Neutrophil (primary cell): ENCODE data around the gene ENO4.

ENCODE experiments used
- H3K27ac ChIP-seq: fragments of 200-600 bp; sonication (generic); 2 replicates; pipeline ENCODE4 v1.5.1; 2016; ENCODE audit warnings: mild to moderate bottlenecking, moderate library complexity
- H3K27me3 ChIP-seq: fragments of 200-600 bp; sonication (generic); 2 replicates; pipeline ENCODE4 v1.6.0; 2016; ENCODE audit warnings: mild to moderate bottlenecking
- H3K36me3 ChIP-seq: fragments of 200-600 bp; sonication (generic); 2 replicates; pipeline ENCODE4 v1.5.1; 2017
- H3K4me1 ChIP-seq, 2 experiments: fragments of 200-600 bp in 1 of 2; sonication (generic) in 1 of 2; 1 replicate in 1 of 2; 2 replicates in 1 of 2; pipeline versions ENCODE4 v1.5.1 to v1.6.1; 2013 to 2016; ENCODE audit warnings: low read depth in 1 of 2, low read length in 1 of 2, mild to moderate bottlenecking in 1 of 2, moderate library complexity in 1 of 2; ENCODE audit not compliant: control insufficient read depth in 1 of 2, insufficient read depth in 1 of 2
- H3K4me3 ChIP-seq, 2 experiments: fragments of 200-600 bp in 1 of 2; sonication (generic) in 1 of 2; 1 replicate in 1 of 2; 2 replicates in 1 of 2; pipeline ENCODE4 v1.5.1; 2013 to 2016; ENCODE audit warnings: low read depth in 1 of 2, low read length in 1 of 2, mild to moderate bottlenecking in 1 of 2, moderate library complexity in 1 of 2
- H3K9me3 ChIP-seq: fragments of 200-600 bp; sonication (generic); 2 replicates; pipeline ENCODE4 v1.5.1; 2016
- TF ChIP-seq, protein P1 (sequence below): fragments of 200-600 bp; sonication (generic); IDR thresholded peaks from 2 replicates; pipeline ENCODE4 v1.5.1; 2016; ENCODE audit warnings: antibody characterized with exemption

ENO4 gene

DNA sequence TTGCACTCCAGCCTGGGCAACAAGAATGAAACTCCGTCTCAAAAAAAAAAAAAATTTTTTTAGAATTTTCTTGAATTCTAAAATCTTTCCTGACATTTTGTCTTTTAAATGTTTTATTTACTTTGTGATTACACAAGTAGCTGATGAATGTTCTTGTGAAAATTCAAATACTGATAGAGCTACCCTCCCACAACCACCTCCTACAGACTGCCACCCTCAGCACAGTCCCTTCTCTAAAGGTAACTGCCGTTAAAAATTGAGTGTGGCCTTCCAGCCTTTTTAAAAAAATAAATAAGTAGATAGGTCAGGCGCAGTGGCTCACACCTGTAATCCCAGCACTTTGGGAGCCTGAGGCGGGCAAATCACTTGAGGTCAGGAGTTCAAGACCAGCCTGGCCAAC is 15.1 kb downstream of the ENO4 start:
- TF ChIP-seq, protein P1, sequence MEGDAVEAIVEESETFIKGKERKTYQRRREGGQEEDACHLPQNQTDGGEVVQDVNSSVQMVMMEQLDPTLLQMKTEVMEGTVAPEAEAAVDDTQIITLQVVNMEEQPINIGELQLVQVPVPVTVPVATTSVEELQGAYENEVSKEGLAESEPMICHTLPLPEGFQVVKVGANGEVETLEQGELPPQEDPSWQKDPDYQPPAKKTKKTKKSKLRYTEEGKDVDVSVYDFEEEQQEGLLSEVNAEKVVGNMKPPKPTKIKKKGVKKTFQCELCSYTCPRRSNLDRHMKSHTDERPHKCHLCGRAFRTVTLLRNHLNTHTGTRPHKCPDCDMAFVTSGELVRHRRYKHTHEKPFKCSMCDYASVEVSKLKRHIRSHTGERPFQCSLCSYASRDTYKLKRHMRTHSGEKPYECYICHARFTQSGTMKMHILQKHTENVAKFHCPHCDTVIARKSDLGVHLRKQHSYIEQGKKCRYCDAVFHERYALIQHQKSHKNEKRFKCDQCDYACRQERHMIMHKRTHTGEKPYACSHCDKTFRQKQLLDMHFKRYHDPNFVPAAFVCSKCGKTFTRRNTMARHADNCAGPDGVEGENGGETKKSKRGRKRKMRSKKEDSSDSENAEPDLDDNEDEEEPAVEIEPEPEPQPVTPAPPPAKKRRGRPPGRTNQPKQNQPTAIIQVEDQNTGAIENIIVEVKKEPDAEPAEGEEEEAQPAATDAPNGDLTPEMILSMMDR = no peak

GRCh38 chr10:116866066-116866465 is 16.8 kb downstream of the ENO4 start:
- Histone ChIP-seq H3K4me1 (no peaks in the 10 kb centered on the region), H3K27ac (no peak overlapping the region), H3K4me3 (no peak overlapping the region), H3K36me3 (no peaks in the 10 kb centered on the region), H3K9me3 (no peaks in the 10 kb centered on the region), H3K27me3 (no peaks in the 10 kb centered on the region)
- TF ChIP-seq, protein P1 = no peak

More for the DNA sequence above, 15.1 kb downstream of the ENO4 start:
- no peak overlapping the region for H3K4me3 ChIP-seq
- H3K9me3 ChIP-seq = no peaks in the 10 kb centered on the region
- H3K27me3 ChIP-seq = no peaks in the 10 kb centered on the region
- no peak overlapping the region for H3K27ac ChIP-seq
- H3K36me3 ChIP-seq = no peaks in the 10 kb centered on the region
- no peaks in the 10 kb centered on the region for H3K4me1 ChIP-seq

DNA sequence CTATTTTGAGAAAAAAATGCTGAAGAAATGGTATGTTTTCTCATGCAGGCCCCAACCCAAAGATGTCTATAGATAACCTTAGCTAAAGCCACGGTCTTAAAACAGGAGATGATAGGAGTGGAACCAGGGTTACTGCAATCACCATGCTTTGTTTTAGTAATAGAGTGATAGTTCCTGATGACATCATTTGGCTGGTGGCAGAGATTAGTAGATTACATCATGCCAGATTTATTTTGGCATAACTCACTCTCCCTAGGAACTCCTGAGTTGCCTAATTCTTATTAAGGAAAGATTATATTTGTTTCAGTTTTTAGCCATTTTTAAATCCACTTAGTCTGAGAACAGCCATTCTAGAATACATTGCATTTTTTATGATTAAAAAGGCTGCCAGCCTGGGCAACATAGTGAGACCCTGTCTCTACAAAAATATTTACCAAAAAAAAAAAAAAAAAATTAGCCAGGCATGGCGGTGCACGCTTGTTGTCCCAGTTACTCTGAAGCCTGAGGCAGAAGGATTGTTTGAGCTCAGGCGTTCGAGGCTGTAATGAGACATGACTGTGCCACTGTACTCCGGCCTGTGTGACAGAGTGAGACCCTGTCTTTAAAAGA is 17.8 kb downstream of the ENO4 start:
- H3K27me3 ChIP-seq = peaks cover 4% of the 10 kb centered on the region
- no peak overlapping the region for H3K4me3 ChIP-seq
- H3K36me3 ChIP-seq = no peaks in the 10 kb centered on the region
- TF ChIP-seq, protein P1 = no peak
- H3K27ac ChIP-seq = no peak overlapping the region
- no peaks in the 10 kb centered on the region for H3K4me1 ChIP-seq
- no peaks in the 10 kb centered on the region for H3K9me3 ChIP-seq

DNA sequence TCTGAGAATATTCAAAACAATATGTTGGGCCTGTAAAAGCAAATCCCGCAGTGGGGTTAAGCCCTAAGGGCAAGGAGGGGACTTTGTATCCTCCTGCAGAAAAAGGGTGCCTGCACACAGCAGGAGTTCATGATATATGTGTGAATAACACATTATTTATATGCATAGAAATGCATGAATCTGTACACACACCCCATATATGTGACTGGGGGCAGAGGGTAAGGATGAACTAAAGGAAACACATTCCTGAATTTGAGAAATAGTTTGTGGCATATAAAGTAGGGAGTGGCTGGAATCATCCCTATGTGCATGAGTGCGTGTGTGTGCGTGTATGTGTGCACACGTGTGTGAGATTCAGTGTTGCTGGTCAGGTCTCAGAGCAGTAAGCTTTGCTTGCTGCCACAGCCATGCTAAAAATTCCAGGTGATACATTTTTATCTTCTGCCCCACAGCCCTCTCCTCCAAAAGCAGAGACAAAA is 18.9 kb downstream of the ENO4 start:
- H3K9me3 ChIP-seq = no peaks in the 10 kb centered on the region
- peaks cover 15% of the 10 kb centered on the region for H3K27me3 ChIP-seq
- no peaks in the 10 kb centered on the region for H3K4me1 ChIP-seq
- H3K36me3 ChIP-seq = no peaks in the 10 kb centered on the region
- TF ChIP-seq, protein P1 = no peak
- H3K27ac ChIP-seq = no peak overlapping the region
- no peak overlapping the region for H3K4me3 ChIP-seq

GRCh38 chr10:116868722-116869121 is 19.4 kb downstream of the ENO4 start:
- H3K27me3 ChIP-seq = peaks cover 20% of the 10 kb centered on the region
- no peaks in the 10 kb centered on the region for H3K36me3 ChIP-seq
- no peak overlapping the region for H3K27ac ChIP-seq
- TF ChIP-seq, protein P1 = no peak
- no peaks in the 10 kb centered on the region for H3K4me1 ChIP-seq
- H3K9me3 ChIP-seq = no peaks in the 10 kb centered on the region
- H3K4me3 ChIP-seq = no peak overlapping the region
